ENCODE results near the gene CDH6.

The CDH6 gene

DNA sequence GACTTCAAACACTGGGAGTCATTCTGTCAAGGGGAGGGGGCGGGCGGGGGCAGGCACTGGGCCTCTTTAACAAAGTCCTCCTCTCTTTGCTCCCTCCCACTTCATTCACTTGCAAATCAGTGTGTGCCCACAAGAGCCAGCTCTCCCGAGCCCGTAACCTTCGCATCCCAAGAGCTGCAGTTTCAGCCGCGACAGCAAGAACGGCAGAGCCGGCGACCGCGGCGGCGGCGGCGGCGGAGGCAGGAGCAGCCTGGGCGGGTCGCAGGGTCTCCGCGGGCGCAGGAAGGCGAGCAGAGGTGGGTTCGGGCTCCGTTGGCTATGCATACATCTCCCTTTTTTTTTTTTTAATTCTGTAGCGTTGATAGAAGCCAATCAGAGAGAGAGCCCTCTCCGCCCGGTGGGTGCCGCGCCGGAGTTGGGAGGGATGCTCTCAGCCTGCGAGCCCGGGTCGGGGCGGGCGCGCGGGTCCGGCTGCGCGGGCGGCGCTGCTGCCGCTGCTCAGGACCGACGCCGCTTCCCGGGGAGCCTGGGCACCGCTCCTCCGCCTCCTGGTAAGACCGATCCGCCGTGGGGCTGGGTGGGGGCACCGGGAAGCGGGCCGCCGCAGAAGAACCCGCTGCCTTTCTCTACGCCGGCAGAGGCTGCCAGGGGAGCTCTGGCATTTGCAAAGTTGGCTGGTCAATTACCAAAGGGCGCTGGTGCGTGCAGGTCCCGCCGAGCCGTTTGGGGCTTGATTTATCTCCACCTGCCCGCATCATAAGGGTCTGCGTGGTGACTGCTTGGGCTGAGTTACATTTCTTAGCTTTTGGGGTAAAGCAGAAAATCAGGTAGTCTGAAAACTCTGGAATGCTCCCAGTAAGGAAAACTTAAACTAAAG, at the start of gene CDH6:
Gene CDH6, plus strand, starts transcription at position 96 of the 877 bp plus-strand sequence. CDS start 73,788 bp downstream, outside the sequence.
- DNase-seq, result no peak

DNA sequence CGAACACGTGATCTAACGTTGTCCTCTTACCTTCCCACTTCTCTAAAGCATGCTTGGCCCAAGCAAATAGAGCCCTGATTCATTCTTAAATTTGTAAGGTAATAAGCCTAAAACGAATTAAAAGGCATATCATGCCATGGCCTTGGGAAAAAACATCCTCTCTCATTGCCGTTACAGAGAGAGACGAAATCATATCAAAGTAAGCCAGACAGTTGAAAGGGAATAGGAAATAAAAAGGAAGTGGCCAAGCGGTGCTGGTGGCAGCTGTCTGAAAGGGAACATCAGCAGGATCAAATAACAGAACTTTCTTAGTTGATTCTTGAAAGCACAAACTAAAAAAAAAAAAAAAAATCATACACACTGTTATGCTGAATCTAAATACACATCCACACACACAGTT, 49.1 kb upstream of the CDH6 start:
- DNase-seq, result peak; percentile 34

- DNase-seq, result no peak
These were observed 44.5 kb upstream of the CDH6 start for GRCh38 chr5:31148959-31149475.

GRCh38 chr5:31153521-31153920, 40.0 kb upstream of the CDH6 start:
- DNase-seq, result no peak

DNA sequence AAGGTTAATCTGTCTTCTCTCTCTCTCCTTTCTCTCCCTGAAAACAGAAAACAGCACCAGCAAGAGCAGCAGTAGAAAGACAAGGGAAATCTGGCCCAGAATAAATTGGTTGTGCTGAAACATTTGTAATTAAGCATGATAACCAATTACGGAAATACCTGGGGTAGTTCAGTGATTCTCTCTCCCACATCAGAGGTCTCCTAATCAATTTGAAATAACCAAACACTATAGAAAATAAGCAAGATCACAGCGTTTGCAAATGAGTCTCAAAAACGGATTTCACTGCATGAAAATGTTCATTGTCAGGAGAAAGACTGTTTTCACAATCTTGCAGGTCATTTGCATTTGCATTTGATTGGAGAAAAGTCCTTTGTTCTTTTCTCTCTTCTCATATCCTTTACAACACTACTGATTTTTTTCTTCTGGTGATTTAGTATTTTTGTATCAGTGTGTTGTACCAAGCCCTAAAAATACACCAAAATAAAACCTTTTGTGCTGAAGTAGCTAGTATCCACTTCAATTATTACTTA, 36.8 kb upstream of the CDH6 start:
- no peak for DNase-seq

DNA sequence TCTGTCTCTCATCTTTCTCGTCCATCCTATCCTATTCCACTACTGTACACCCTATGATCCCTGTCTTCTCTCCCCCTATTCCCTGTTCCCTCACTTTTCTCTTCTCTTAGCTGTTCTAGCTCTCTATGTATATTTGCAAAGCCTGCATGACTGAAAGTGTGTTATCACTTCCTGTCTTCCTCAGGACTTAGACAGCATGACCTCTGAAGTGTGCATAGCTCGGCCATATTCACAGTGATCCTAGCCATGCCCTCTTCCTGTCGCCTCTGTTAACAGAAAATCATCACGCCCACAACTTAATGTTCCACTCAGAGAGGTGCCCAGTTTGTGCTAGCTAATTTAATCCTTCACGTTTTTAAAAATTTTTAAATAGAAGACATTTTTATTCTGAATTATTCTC, 35.8 kb upstream of the CDH6 start:
- DNase-seq, result no peak

GRCh38 chr5:31158686-31159085, 34.8 kb upstream of the CDH6 start:
- DNase-seq, result no peak

DNA sequence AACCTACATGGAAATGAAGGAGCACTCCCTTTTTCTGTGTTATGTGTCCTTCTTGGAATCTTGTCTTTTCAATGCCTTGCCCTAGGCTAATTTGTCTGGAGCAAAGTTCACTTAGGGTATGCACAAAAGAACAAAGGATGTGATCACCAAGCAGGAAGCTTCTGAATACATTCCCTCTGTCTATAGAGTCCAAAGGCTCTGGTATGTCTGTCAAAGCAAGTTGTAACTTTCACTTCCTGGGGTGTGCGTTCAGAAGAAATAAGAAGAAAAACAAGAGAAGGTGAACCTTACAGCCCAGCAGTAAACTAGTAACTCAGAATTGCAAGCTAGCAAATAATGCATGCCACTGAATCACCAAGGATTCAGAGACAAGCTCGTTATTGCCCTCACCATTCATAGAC, 31.7 kb upstream of the CDH6 start:
- DNase-seq, result no peak

DNA sequence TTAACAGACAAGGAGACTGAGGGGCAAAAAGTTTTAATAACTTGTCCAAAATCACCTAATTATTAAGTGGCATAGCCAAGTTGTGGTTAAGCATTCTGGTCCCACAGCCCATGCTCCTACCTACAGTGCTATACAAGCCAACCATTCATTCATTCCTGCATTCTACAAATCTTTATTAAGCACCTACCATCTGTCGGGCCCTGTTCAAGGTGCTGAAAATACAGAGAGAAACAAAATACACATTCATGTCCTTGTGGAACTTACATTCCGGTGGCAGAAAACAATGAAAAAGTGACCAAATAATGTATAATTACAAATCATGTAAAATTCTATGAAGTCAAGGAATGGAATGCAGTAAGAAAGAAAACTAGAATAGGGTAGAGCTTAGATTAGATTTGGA, 27.8 kb upstream of the CDH6 start:
- no peak for DNase-seq

GRCh38 chr5:31169379-31169778, 24.1 kb upstream of the CDH6 start:
- DNase-seq, result no peak

DNA sequence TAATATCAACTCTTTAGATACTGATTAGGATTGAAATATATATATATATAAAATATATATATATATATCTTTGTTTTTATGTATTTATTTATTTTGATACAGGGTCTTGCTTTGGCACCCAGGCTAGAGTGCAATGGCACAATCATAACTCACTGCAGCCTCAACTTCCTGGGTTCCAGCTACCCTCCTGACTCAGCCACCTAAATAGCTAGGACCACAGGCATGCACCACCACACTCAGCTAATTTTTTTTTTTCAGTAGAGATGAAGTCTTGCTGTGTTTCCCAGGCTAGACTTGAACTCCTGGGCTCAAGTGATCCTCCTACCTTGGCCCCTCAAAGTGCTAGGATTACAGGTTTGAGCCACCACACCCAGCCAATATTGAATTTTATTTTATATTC, 20.6 kb upstream of the CDH6 start:
- DNase-seq, result no peak

- DNase-seq, result no peak
These were observed 19.9 kb upstream of the CDH6 start for GRCh38 chr5:31173614-31174013.

- DNase-seq, result no peak
These were observed 12.0 kb upstream of the CDH6 start for GRCh38 chr5:31181376-31181987.

- DNase-seq, result no peak
These were observed 11.3 kb upstream of the CDH6 start for GRCh38 chr5:31182136-31182535.

DNA sequence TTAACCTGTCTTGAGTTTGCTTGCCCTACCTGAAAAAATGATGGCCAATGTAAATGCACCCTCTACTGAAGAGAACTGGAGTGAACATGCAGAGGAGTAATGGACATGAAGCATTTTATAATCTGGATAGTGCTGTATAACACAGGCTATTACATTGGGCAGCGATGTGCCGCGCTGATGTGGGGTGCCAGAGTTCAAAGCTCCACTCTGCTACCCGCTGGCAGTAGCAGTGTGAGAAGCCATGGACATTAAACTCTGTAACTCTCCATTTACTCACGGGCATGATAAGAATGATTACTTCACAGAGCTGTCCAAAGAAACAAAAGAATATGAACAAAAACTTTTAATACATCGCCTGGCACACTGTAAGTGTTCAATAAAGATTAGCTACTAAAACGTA, 7.5 kb upstream of the CDH6 start:
- DNase-seq, result no peak

GRCh38 chr5:31186672-31187267, 6.7 kb upstream of the CDH6 start:
- DNase-seq, result peak; percentile 4

DNA sequence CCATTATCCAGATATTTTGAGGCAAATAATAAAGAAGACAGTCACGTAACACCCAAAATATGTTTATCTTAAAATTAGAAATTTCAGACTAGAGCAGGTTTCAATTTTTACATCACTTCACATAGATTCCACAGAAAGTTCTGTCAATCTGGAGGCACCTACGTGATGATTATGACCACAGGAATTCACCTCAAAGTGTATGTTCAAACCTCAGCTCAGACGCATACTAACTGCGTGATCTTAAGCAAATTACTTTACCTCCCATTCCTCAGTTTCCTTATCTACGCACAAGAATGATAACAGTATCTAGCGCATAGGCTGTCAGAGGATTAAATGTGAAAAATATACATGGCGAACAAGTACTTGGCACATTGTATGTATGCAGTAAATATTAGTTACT, 5.9 kb upstream of the CDH6 start:
- no peak for DNase-seq

- DNase-seq, result no peak
These were observed 1.0 kb upstream of the CDH6 start for GRCh38 chr5:31192442-31192841.

DNA sequence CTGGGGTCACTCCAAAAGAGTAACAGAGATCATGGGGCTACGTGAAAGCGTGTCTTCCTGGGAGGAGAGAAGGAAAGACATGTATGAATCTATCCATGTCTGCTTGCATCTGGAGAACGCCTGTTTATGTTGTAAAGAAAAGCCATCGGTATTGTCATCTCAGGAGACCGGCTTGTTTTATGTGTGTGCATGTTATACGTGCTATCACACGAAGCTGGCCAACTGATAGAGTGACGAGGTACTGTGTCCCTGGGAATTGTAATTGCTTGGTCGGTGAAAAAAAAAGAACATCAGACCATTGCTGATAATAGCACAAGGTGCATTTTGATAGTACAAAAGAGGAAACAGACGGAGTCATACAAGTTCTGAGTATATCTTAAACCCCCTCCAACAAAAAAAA, 370 bp upstream of the CDH6 start:
- DNase-seq, result no peak

- no peak for DNase-seq
These were observed 955 bp downstream of the CDH6 start for GRCh38 chr5:31194468-31194813.

DNA sequence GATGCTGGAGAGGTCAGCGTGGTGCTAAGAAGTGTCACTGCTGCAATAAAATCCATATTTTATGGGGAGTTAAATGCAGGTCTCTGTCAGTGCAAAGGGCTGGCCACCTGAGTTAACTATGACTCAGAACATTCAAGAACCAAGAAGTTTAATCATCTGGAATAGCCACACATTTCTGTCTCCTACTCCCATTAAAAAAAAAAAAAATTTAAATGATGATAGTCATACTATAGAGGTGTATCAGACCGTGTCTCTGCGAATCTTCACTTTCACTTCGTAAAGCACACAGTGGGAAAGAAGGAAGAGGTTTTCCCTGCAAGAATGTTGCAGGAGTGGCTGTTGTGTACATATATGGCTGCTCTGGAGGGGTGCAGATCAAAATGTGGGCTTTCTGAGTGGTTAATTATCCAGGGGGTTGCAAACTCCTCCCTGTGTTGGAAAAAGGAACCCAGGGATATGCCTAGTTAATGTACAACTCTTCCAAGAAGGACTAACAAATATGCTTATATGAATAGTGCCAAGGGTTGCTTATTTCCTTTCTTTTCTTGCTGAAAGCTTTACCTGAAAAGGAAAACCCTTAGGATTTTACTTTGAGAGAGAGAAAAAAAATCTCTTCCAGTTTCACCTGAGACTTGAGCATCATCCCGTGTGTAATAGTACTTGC, 1.5 kb downstream of the CDH6 start:
- no peak for DNase-seq

DNA sequence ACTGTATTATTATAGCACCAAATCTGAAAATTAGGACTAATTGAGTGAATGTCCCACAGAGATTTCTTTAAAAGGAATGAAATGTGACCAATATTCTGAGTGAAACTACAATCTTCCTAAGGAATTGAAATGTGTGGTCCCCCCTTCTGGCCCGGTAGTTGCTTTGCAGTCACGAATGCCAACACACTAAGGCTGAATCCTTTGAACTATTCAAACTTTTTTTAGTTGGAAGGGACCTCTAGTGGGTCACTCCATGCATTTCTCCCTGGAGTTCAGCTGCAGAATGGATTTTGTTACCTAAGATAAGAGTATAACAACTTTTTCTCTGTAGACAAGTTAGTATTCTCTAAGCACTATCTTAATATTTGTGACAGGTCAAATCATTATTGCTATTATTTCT, 2.8 kb downstream of the CDH6 start:
- no peak for DNase-seq

DNA sequence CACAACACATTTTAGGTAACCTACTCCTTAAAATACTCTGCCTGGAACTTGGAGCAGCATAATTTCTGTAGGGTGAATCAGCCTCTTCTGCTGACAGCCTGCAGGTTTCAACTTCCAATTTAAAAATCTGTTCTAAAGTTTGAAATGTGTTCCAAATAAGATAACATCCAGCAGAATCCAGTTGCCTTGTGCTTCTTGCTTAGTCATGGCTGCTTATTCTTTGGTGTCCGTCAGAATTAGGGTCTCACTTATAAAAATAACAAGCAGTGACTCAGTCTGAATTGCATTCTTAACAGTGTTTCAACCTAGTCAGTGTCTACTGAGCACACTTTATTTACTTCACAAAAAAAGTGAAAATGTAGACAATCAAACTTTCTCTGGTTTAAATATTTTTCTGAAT, 3.7 kb downstream of the CDH6 start:
- DNase-seq, result no peak
